COR-L47 (cell line): ENCODE results near the gene ARF4.

Experiments
- DNase-seq: peaks from one replicate; lab custom pipeline; 2025; lab: John Stamatoyannopoulos, UW

Gene ARF4

DNA sequence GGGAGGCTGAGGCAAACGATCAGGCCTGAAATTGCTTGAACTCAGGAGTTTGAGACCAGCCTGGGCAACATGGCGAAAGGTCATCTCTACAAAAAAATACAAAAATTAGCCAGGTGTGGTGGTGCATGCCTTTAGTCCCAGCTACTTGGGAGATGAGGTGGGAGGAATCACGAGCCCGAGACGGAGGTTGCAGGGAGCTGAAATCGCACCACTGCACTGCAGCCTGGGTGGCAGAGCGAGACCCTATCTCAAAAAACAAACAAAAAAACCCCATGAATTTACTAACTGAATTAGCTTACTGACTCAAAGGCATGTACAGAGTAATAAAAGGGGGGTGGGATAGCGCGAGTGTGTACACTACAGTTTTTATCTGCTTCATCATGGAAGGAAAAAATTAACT, 19.3 kb downstream of the ARF4 start:
- no peak for DNase-seq

DNA sequence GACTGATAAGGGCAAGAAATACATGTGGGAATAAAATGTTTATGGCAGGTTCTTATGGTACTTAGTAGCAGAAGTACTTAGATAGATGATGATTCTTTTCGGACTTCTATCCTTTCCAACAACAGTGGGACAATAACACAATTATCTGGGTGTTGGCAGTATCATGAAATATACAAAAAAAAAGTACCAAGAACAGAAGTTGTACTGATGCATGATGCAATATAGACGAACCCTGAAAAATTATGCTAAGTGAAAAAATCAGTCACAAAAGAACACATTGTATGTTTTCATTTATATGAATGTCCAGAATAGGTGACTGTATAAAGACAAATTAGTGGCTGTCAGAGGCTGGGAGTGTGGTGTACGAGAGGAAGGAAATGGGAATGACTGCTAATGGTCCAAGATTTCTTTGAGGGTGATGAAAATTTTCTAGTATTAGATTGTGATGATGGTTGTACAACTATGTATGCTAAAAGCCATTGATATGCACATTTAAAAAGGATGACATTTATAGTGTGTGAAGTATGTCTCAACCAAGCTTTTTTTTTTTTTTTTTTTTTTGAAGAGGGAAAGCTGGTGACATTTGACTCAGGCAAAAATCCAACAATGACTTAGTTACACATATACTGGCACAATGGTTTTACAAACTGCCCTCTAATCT, 21.0 kb downstream of the ARF4 start:
- DNase-seq = no peak

DNA sequence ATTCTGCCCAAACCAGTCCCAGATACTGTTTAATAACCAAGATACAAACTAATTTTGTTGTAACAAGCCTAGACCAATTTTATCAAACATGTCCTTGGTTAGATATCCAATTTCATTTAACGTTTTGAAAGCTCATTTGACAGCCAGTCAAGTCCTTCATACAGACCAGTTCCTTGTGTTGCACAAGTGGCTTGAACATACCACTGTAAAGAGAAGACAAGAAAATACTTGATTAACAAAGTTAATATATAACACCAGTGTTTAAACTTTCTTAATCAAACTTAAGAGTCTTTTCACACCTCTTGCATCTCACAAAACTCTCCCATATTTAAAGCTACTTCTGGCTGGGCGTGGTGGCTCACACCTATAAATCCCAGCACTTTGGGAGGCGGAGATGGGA, 25.0 kb downstream of the ARF4 start:
- DNase-seq = no peak

DNA sequence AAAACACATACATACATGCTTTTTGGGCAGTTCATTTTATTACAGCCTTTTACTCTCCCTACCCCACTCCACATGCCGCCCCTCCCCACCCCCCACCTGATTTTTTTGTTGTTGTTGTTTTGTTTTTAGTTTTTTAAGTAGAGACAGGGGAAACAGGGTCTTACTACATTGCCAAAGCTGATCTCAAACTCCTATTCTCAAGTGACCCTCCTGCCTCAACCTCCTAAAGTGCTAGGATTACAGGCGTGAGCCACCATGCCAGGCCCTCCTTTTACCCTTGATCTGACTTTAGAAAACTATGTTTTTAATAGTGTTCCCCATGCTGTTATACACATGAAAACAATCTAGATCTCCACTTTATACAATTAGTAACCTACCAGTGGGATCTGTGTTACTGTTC, 26.3 kb downstream of the ARF4 start:
- no peak for DNase-seq

DNA sequence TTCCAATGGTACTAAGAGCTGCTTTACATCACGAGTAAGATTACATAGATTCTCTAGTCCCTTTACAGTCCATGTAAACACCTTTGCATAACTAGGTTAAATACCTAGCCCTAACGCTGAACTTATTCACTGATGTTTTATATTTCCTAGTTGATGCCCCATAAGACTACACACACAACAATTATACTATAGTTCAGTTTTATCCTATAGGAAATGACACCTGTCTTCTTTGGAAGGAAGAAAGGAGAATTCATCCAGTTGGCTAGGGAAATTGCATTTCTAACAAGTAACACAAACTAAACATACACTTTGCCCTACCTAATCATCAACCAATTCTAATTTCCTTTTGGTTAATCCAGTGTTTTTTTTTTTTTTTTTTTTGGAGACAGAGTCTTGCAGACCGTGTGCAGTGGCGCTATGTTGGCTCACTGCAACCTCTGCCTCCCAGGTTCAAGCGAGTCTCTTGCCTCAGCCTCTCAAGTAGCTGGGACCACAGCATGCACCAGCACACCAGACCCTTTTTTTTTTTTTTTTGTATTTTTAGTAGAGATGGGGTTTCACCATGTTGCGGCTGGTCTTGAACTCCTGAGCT, 27.2 kb downstream of the ARF4 start:
- no peak for DNase-seq

DNA sequence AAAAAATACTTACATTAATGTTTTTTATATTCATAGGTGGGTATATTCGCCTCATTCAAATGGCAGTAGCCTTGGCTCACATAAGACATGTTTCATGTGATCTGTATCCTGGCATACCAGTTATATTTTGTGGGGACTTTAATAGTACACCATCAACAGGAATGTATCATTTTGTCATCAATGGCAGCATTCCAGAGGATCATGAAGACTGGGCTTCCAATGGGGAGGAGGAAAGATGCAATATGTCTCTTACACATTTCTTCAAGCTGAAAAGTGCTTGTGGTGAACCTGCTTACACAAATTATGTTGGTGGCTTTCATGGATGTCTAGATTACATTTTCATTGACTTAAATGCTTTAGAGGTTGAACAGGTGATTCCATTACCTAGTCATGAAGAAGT, 37.6 kb downstream of the ARF4 start:
- no peak for DNase-seq

DNA sequence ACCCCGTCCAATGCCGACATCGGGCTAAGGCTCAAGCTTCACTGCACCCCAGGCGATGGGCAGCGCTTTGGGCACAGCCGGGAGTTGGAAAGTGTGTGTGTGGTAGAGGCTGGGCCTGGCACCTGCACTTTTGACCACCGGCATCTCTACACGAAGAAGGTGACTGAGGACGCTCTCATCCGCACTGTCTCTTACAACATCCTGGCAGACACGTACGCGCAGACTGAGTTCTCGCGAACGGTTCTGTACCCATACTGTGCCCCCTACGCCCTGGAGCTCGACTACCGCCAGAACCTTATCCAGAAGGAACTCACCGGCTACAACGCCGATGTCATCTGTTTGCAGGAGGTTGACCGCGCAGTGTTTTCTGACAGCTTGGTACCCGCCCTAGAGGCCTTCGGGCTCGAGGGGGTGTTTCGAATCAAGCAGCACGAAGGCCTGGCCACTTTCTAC, 40.0 kb downstream of the ARF4 start:
- DNase-seq = no peak

DNA sequence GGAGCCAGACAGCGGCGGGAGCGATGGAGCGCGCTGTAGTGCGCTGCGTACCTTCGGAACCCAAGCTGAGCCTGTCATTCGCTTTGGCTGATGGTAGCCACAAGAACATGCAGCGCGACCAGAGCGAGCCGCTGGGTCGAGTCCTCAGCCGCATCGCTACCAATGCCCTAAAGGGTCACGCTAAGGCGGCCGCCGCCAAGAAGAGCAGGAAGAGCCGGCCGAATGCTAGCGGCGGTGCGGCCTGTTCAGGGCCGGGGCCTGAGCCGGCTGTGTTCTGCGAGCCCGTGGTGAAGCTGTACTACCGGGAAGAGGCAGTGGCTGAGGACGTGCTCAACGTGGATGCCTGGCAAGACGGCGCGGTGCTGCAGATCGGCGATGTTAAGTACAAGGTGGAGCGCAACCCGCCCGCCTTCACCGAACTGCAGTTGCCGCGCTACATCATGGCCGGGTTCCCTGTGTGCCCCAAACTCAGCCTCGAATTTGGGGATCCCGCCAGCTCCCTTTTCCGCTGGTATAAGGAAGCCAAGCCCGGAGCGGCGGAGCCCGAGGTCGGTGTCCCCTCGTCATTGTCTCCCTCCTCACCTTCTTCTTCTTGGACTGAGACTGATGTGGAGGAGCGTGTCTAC, 40.6 kb downstream of the ARF4 start:
- DNase-seq = no peak

DNA sequence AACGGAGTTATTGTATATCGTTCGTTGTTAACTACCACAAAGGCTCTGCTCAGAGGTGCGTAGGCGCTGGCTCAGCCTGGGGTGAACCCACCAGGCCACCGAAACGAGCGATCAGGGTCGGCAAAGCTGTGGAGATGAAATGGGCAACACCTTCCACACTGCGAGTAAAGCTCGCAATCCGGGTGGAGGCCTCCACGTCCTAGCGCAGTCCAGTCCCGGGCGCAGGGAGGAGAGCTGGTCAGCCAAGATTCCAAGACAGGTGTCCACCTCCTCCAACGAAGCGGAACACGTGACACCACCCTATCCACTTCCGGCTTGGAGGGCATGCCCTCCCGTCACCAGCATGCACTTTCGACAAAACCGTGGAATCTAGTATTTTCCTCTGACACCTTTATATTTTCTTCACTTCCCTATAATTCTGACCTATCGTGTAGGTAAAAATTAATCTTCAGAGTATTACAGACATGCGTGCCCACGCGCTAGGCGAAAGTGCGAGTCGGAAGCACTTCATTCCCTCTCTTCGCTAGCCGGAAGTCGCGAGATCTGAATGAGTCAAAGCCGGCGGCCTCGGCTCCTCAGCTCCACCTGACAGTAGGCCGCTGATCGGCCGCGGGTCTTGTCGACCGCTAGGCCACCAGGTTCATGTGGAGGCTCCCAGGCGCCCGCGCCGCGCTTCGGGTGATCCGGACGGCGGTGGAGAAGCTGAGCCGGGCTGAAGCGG, 41.2 kb downstream of the ARF4 start, which contains the start of gene PDE12:
PDE12 (plus strand) TSS at position 537 of the 721 bp plus-strand sequence; CDS start at position 643, 106 bp downstream.
- DNase-seq = peak; percentile 58

DNA sequence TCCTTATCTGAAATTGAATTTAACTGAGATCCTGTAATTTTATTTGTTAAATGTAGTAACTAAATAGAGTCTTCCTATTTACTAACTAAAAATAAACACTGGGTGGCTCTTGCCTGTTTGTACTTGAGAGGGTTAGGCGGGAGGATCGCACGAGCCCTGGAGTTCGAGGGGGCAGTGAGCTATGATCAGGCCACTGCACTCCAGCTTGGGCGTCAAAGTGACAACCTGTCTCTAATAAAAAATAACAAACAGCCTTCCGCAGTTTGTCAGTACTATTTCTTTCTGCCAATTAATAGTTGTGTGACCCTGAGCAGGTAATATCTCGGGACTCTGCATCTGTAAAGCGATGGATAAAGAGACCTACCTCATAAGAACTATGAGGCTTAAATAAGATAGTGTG, 41.8 kb downstream of the ARF4 start:
- no peak for DNase-seq

DNA sequence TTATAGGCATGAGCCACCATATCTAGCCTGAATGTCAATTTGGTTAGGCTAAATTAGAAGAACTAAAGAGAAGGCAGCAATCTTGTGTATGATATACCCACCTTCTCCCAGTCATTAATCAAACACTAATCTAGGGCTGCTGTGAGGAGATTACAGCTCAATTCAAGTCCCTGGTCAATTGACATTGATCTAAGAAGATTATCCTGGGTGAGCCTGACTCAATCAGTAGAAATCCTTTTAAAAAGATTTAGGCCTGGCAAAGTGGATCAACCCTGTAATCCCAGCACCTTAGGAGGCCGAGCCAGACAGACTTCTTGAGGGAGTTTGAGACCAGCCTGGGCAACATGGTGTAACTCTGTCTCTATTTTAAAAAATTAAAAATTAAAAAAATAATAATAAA, 50.5 kb downstream of the ARF4 start:
- DNase-seq = no peak

DNA sequence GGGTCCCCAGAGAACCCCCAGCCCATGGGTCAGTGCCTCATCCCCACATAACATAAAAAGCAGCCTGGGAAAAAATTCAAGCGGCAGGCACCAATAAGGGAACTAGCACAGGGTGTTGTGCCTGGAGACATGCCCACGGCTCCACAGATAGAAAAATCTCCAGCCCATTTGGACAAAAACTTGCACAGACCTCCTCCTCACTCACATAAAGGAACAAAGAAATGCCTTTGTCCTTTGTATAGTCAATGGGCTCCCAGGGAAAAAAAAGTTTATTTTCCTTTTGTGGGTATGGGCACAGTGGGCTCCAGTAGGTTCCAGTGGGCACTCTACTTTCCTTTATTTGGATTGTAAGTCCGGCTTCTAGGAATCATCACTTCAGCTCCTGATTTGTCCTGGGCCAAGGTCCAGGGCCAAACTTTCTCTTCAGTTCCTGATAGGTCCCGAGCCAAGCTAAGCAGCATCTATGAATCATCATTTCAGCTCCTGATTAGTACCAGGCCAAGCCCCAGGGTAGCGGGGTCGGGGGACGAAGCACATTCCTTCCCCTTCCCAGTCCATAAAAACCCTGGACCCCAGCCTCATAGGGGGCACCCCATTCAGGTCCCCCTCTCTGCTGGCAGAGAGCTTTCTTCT, 51.4 kb downstream of the ARF4 start:
- DNase-seq = no peak

DNA sequence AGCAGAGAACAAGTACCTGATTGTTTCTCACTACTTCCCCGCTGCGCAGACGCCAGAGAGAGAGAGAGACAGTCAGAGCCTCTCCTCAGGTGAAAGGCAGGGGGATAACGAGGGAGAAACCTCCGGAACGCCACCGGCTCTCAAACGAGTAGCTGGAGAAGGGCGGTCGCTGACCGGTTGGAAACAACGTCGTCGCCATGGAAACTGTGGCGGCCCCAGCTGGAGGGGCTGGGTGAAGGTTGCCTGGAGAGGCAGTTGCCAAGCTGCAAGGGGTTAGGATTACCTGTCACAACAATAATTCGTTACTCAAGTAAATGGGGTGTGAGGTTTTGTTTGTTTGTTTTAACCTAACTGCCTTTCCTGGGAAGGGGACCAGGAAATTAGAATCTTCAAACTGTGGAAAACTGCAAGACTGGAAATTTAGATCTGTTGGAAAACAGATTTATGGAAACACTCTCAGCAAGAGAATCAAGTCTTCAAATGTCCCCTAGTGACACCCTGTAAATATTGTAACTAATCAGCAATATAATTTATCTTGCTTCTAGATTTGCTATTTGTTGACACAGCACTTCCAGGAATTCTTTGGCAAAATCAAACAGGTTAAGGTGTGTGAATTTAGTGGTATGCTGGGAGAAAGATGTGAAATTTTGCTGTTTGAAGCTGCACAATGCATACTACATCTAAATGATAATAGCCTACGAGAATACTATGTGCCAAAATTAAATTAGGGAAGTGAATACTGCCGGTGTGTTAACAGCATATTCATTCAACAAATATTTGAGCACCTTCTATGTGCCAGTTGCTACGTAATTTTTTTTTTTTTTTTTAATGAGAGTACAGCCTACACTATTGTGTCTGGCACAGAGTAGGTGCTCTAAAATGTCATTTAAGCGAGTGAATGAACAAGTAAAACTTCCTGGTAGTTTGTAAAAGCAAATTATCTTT, 52.7 kb downstream of the ARF4 start, which contains the start of gene DNAH12:
DNAH12 (minus strand) TSS at position 164 of the 945 bp plus-strand sequence. CDS start 1,474 bp downstream, outside the sequence.
- DNase-seq = peak; percentile 78

DNA sequence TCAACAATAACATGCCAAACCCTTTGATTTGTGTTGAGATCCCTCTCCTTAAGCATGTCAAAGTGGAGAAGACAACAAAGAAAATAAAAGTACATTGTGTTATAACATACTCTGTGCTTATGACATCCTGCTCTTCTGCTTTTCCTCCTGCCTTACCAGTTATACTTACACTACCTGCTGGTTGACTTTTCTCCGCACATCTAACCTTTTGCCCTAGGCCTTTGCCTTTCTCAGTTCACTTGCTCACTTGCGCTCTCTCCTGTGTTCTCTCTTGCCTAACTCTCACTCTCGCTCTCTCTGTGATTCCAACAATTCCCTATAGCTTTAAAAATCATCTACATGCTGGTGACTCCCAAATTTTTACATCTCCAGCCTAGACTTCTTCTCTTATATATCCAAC, 58.7 kb downstream of the ARF4 start:
- no peak for DNase-seq

DNA sequence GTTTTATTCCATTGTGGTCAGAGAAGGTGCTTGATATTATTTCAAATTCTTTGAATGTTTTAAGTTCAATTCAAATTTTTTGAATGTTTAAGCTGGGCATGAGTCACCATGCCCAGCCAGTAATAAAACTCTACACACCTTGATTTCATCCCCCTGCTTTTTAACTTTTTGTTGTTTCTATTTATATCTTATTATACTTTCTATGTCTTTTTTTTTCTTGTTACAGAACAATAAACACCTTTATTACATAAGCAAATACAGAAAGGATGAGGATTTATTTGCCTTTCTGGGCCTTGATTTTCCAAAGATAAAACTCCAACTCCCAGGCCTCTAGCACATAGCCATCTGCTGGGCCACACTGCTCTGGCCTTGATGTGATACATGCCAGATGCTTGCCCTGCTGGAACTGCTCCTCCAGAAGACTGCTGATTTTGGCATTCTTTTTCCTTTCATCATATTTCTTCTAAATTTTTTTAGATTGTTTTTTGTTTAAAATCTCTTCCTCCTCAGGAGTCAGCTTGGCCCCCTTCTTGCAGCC, 67.0 kb downstream of the ARF4 start:
- no peak for DNase-seq
